Sigmoid colon (tissue), 3 donors: ENCODE data around the gene TMEM239.

Experiments
- CTCF ChIP-seq, 4 experiments: fragments of 450-650 bp in 3 of 4; fragments of 200-600 bp in 1 of 4; IDR thresholded peaks; one replicate each; pipeline ENCODE4 v1.5.1; 2016 to 2019; ENCODE audit warnings: antibody characterized with exemption in 4 of 4, mild to moderate bottlenecking in 3 of 4, moderate library complexity in 2 of 4
- POLR2A ChIP-seq, 2 donors: fragments of 450-650 bp; IDR thresholded peaks; one replicate each; pipeline ENCODE4 v1.6.1; 2016; ENCODE audit warnings: antibody characterized with exemption in 2 of 2, mild to moderate bottlenecking in 2 of 2, moderate library complexity in 2 of 2

DNA sequence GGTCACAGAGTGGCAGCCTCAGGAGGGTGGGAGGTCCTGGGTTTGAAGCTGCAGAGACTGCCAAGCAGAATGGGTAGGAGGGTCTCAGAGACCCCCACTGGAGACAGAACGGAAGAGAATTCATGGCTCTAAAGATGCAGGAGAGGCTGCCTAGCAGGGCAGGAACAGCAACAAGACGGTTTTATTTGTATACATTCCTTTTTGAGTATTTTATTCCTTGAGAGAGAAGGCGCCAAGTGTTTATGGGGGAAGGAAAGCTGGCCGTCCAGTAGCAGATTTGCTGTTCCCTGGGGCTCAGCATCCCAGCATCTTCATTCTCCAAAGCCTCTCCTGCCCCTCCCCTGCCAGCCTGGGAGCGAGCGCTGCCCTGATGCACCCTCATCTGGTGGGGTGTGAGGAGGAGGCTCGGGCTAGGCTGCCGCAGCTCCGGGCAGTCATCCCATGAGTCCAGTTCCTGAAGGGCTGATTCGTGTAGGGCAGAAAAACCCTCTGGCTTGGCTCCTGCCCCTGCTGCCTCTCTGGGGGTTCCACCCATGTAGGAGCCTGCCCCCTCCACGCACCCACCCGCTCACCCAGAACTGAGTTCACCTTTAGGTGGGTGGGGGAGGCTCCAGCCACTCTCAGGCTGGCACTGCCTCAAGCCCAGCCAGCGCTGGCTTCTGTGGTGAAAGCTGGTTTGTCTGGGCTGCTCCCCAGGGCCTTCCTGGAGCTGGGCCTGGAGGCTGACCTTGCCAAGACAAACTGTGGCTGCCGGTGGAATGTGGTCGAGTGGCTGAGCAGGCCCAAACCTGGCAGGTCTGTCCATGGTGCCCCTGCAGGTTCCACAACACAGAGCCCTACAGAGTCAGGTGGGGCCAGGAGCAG, 48.2 kb upstream of the TMEM239 start:
- TF ChIP-seq CTCF (IDR thresholded peaks at IDR 0.05): no peak
- TF ChIP-seq POLR2A (IDR thresholded peaks at IDR 0.05): no peak
